GM23338 (cell line): ENCODE measurements around the gene KLK5. TPM values are rescaled to one million over a fixed set of nuclear protein-coding genes. Genes with fewer than 3 reads are reported as not detected.

ENCODE experiments used
- ATAC-seq: fragments of 200-7000 bp; cut with Tn5 transposase; 3 replicates; pipeline ENCODE4 v1.9.1; 2020
- DNase-seq: peaks from one replicate; pipeline ENCODE4 v3.0.0-alpha.2; 2015; ENCODE audit warnings: low spot score
- H2AFZ ChIP-seq: fragments of 200-600 bp; sonication (generic); 2 replicates; pipeline ENCODE4 v1.8.0; 2016; ENCODE audit warnings: antibody characterized with exemption, mild to moderate bottlenecking, moderate library complexity
- H3F3A ChIP-seq: fragments of 200-600 bp; sonication (generic); replicated peaks from 2 replicates; pipeline ENCODE4 v1.8.0; 2017; ENCODE audit warnings: antibody characterized with exemption, mixed run types, low read depth
- H3K27ac ChIP-seq: fragments of 200-600 bp; sonication (generic); 2 replicates; pipeline ENCODE4 v1.6.1; 2016; ENCODE audit warnings: low read depth
- H3K27me3 ChIP-seq: fragments of 200-600 bp; sonication (generic); 2 replicates; pipeline ENCODE4 v1.8.0; 2016; ENCODE audit warnings: mild to moderate bottlenecking, mixed run types, moderate library complexity; ENCODE audit not compliant: insufficient read depth
- H3K36me3 ChIP-seq: fragments of 200-600 bp; sonication (generic); 2 replicates; pipeline ENCODE4 v1.8.0; 2016; ENCODE audit warnings: mild to moderate bottlenecking; ENCODE audit not compliant: insufficient read depth
- H3K4me1 ChIP-seq: fragments of 200-600 bp; sonication (generic); 2 replicates; pipeline ENCODE4 v1.8.0; 2016; ENCODE audit warnings: mild to moderate bottlenecking, moderate library complexity; ENCODE audit not compliant: insufficient read depth
- H3K4me2 ChIP-seq: fragments of 200-600 bp; sonication (generic); 2 replicates; pipeline ENCODE4 v1.7.1; 2017; ENCODE audit warnings: mixed run types
- H3K4me3 ChIP-seq: fragments of 200-600 bp; sonication (generic); 2 replicates; pipeline ENCODE4 v1.6.1; 2016; ENCODE audit warnings: mixed run types
- H3K79me2 ChIP-seq: fragments of 200-600 bp; sonication (generic); replicated peaks from 2 replicates; pipeline ENCODE4 v1.8.0; 2017; ENCODE audit warnings: mild to moderate bottlenecking; ENCODE audit not compliant: insufficient read depth
- H3K9me2 ChIP-seq: fragments of 200-600 bp; sonication (generic); 2 replicates; pipeline ENCODE4 v1.8.0; 2017; ENCODE audit not compliant: insufficient read depth
- H4K20me1 ChIP-seq: fragments of 200-600 bp; sonication (generic); replicated peaks from 2 replicates; pipeline ENCODE4 v1.8.0; 2017; ENCODE audit warnings: mild to moderate bottlenecking; ENCODE audit not compliant: insufficient read depth
- H3K27ac Mint-ChIP-seq: 2 replicates; pipeline ENCODE4 v1.8.0; 2020; ENCODE audit warnings: inconsistent platforms, mild to moderate bottlenecking, moderate library complexity, mixed read lengths
- H3K27me3 Mint-ChIP-seq: 3 replicates; pipeline ENCODE4 v1.8.0; 2022; ENCODE audit warnings: low read depth, mild to moderate bottlenecking, moderate library complexity, mixed read lengths, inconsistent platforms; ENCODE audit not compliant: insufficient read depth, poor library complexity
- H3K36me3 Mint-ChIP-seq: 3 replicates; pipeline ENCODE4 v1.8.0; 2021; ENCODE audit warnings: low read depth, mild to moderate bottlenecking, inconsistent platforms, moderate library complexity, mixed read lengths
- H3K4me1 Mint-ChIP-seq: 3 replicates; pipeline ENCODE4 v1.8.0; 2020; ENCODE audit warnings: mild to moderate bottlenecking, inconsistent platforms, mixed read lengths
- H3K4me3 Mint-ChIP-seq: 3 replicates; pipeline ENCODE4 v1.8.0; 2021; ENCODE audit warnings: moderate library complexity, mild to moderate bottlenecking, inconsistent platforms, mixed read lengths
- H3K9me3 Mint-ChIP-seq: 3 replicates; pipeline ENCODE4 v1.8.0; 2020; ENCODE audit warnings: moderate library complexity, mild to moderate bottlenecking, inconsistent platforms, mixed read lengths
- CREB1 ChIP-seq: fragments of 250-450 bp; sonication (Bioruptor Pico); IDR thresholded peaks from 2 replicates; pipeline ENCODE4 v1.5.0; 2020; ENCODE audit warnings: low read depth, mild to moderate bottlenecking, moderate library complexity
- ETS1 ChIP-seq: IDR thresholded peaks from 2 replicates; pipeline ENCODE4 v1.6.1; 2016; ENCODE audit warnings: antibody characterized with exemption
- EZH2 ChIP-seq: fragments of 200-600 bp; sonication (generic); IDR thresholded peaks from one replicate; pipeline ENCODE4 v1.8.0; 2017; ENCODE audit warnings: antibody characterized with exemption, mild to moderate bottlenecking, low read depth; ENCODE audit not compliant: unreplicated experiment
- EZH2phosphoT487 ChIP-seq: fragments of 200-600 bp; sonication (generic); IDR thresholded peaks from one replicate; pipeline ENCODE4 v1.8.1; 2018; ENCODE audit warnings: antibody characterized with exemption; ENCODE audit not compliant: unreplicated experiment
- JUNB ChIP-seq: IDR thresholded peaks from one replicate; pipeline ENCODE4 v1.6.1; 2016; ENCODE audit warnings: antibody characterized with exemption; ENCODE audit not compliant: unreplicated experiment
- NANOG ChIP-seq: IDR thresholded peaks from 2 replicates; pipeline ENCODE4 v1.6.1; 2016; ENCODE audit warnings: antibody characterized with exemption, borderline replicate concordance
- POLR2AphosphoS5 ChIP-seq: IDR thresholded peaks from 2 replicates; pipeline ENCODE4 v1.6.1; 2016; ENCODE audit warnings: antibody characterized with exemption, low read depth
- STAT1 ChIP-seq: IDR thresholded peaks from one replicate; pipeline ENCODE4 v1.6.1; 2016; ENCODE audit warnings: antibody characterized with exemption; ENCODE audit not compliant: unreplicated experiment
- ZNF114 ChIP-seq: fragments of 250-450 bp; sonication (Bioruptor Pico); IDR thresholded peaks from 2 replicates; pipeline ENCODE4 v1.5.0; 2020; ENCODE audit warnings: mild to moderate bottlenecking, moderate library complexity
- ZNF331 ChIP-seq: fragments of 250-450 bp; sonication (Bioruptor Pico); IDR thresholded peaks from 2 replicates; pipeline ENCODE4 v1.5.0; 2020; ENCODE audit warnings: low read depth, mild to moderate bottlenecking, moderate library complexity
- polyA plus RNA-seq: library from polyadenylated mRNA; unstranded; fragments of >200 nt; fragmentation: Nextera tagmentation; extraction: Ambion mirVana; gene quantifications from 2 replicates; pipeline ENCODE4 v1.2.1, GENCODE V29; 2016
- total RNA-seq: library from RNA; depleted of rRNA; stranded (reverse); fragments of >200 nt; shearing (Covaris generic); gene quantifications from 2 replicates; pipeline ENCODE4 v1.2.3, GENCODE V29; 2014
- TF ChIP-seq, protein P1 (sequence below): fragments of 250-450 bp; sonication (Bioruptor Pico); IDR thresholded peaks from 2 replicates; pipeline ENCODE4 v1.5.0; 2020; ENCODE audit warnings: mild to moderate bottlenecking, moderate library complexity
- TF ChIP-seq, protein P2 (sequence below), 2 experiments: fragments of 200-600 bp in 1 of 2; sonication (generic) in 1 of 2; conservative IDR thresholded peaks; 2 replicates each; pipeline versions ENCODE4 v1.5.1 to v1.6.1; 2016 to 2017; ENCODE audit warnings: antibody characterized with exemption in 2 of 2, low read depth in 2 of 2, mild to moderate bottlenecking in 2 of 2, moderate library complexity in 1 of 2
- TF ChIP-seq, protein P3 (sequence below): IDR thresholded peaks from one replicate; pipeline ENCODE4 v1.6.1; 2018; ENCODE audit warnings: antibody characterized with exemption; ENCODE audit not compliant: unreplicated experiment

The KLK5 gene
- total and polyA plus RNA-seq, 2 experiments from 2014 or later = 0.66 TPM; not detected in 1

- no peaks in the 10 kb centered on the region for H3K9me2 ChIP-seq
- no peaks in the 10 kb centered on the region for H3K36me3 ChIP-seq
- DNase-seq (no peak), ATAC-seq (no peak)
- Mint-ChIP-seq H3K4me3 (no peak overlapping the region), H3K27ac (no peak overlapping the region), H3K9me3 (no peaks in the 10 kb centered on the region; the same call in 2 of the 3 replicates), H3K27me3 (peaks cover 7% of the 10 kb centered on the region), H3K4me1 (peaks cover 11% of the 10 kb centered on the region), H3K36me3 (no peaks in the 10 kb centered on the region)
- H3K27ac ChIP-seq = no peak overlapping the region
- no peaks in the 10 kb centered on the region for H3K27me3 ChIP-seq
- H3K4me3 ChIP-seq = no peak overlapping the region
- no peaks in the 10 kb centered on the region for H4K20me1 ChIP-seq
- H3K4me2 ChIP-seq = no peak overlapping the region
- TF ChIP-seq ZNF331 (no peak), NANOG (no peak), EZH2phosphoT487 (no peak), POLR2AphosphoS5 (no peak), CREB1 (no peak), ETS1 (no peak), EZH2 (no peak), JUNB (no peak), ZNF114 (CRISPR knock-in tag) (no peak), STAT1 (no peak)
- TF ChIP-seq, protein P1, sequence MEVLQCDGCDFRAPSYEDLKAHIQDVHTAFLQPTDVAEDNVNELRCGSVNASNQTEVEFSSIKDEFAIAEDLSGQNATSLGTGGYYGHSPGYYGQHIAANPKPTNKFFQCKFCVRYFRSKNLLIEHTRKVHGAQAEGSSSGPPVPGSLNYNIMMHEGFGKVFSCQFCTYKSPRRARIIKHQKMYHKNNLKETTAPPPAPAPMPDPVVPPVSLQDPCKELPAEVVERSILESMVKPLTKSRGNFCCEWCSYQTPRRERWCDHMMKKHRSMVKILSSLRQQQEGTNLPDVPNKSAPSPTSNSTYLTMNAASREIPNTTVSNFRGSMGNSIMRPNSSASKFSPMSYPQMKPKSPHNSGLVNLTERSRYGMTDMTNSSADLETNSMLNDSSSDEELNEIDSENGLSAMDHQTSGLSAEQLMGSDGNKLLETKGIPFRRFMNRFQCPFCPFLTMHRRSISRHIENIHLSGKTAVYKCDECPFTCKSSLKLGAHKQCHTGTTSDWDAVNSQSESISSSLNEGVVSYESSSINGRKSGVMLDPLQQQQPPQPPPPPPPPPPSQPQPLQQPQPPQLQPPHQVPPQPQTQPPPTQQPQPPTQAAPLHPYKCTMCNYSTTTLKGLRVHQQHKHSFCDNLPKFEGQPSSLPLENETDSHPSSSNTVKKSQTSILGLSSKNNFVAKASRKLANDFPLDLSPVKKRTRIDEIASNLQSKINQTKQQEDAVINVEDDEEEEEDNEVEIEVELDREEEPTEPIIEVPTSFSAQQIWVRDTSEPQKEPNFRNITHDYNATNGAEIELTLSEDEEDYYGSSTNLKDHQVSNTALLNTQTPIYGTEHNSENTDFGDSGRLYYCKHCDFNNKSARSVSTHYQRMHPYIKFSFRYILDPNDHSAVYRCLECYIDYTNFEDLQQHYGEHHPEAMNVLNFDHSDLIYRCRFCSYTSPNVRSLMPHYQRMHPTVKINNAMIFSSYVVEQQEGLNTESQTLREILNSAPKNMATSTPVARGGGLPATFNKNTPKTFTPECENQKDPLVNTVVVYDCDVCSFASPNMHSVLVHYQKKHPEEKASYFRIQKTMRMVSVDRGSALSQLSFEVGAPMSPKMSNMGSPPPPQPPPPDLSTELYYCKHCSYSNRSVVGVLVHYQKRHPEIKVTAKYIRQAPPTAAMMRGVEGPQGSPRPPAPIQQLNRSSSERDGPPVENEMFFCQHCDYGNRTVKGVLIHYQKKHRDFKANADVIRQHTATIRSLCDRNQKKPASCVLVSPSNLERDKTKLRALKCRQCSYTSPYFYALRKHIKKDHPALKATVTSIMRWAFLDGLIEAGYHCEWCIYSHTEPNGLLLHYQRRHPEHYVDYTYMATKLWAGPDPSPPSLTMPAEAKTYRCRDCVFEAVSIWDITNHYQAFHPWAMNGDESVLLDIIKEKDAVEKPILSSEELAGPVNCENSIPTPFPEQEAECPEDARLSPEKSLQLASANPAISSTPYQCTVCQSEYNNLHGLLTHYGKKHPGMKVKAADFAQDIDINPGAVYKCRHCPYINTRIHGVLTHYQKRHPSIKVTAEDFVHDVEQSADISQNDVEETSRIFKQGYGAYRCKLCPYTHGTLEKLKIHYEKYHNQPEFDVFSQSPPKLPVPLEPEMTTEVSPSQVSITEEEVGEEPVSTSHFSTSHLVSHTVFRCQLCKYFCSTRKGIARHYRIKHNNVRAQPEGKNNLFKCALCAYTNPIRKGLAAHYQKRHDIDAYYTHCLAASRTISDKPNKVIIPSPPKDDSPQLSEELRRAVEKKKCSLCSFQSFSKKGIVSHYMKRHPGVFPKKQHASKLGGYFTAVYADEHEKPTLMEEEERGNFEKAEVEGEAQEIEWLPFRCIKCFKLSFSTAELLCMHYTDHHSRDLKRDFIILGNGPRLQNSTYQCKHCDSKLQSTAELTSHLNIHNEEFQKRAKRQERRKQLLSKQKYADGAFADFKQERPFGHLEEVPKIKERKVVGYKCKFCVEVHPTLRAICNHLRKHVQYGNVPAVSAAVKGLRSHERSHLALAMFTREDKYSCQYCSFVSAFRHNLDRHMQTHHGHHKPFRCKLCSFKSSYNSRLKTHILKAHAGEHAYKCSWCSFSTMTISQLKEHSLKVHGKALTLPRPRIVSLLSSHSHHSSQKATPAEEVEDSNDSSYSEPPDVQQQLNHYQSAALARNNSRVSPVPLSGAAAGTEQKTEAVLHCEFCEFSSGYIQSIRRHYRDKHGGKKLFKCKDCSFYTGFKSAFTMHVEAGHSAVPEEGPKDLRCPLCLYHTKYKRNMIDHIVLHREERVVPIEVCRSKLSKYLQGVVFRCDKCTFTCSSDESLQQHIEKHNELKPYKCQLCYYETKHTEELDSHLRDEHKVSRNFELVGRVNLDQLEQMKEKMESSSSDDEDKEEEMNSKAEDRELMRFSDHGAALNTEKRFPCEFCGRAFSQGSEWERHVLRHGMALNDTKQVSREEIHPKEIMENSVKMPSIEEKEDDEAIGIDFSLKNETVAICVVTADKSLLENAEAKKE (CRISPR knock-in tag) = no peak
- TF ChIP-seq, protein P2, sequence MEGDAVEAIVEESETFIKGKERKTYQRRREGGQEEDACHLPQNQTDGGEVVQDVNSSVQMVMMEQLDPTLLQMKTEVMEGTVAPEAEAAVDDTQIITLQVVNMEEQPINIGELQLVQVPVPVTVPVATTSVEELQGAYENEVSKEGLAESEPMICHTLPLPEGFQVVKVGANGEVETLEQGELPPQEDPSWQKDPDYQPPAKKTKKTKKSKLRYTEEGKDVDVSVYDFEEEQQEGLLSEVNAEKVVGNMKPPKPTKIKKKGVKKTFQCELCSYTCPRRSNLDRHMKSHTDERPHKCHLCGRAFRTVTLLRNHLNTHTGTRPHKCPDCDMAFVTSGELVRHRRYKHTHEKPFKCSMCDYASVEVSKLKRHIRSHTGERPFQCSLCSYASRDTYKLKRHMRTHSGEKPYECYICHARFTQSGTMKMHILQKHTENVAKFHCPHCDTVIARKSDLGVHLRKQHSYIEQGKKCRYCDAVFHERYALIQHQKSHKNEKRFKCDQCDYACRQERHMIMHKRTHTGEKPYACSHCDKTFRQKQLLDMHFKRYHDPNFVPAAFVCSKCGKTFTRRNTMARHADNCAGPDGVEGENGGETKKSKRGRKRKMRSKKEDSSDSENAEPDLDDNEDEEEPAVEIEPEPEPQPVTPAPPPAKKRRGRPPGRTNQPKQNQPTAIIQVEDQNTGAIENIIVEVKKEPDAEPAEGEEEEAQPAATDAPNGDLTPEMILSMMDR (conservative IDR thresholded peaks at IDR 0.05; ENCODE audit: low read depth in 2 of 2) = no peak
- TF ChIP-seq, protein P3, sequence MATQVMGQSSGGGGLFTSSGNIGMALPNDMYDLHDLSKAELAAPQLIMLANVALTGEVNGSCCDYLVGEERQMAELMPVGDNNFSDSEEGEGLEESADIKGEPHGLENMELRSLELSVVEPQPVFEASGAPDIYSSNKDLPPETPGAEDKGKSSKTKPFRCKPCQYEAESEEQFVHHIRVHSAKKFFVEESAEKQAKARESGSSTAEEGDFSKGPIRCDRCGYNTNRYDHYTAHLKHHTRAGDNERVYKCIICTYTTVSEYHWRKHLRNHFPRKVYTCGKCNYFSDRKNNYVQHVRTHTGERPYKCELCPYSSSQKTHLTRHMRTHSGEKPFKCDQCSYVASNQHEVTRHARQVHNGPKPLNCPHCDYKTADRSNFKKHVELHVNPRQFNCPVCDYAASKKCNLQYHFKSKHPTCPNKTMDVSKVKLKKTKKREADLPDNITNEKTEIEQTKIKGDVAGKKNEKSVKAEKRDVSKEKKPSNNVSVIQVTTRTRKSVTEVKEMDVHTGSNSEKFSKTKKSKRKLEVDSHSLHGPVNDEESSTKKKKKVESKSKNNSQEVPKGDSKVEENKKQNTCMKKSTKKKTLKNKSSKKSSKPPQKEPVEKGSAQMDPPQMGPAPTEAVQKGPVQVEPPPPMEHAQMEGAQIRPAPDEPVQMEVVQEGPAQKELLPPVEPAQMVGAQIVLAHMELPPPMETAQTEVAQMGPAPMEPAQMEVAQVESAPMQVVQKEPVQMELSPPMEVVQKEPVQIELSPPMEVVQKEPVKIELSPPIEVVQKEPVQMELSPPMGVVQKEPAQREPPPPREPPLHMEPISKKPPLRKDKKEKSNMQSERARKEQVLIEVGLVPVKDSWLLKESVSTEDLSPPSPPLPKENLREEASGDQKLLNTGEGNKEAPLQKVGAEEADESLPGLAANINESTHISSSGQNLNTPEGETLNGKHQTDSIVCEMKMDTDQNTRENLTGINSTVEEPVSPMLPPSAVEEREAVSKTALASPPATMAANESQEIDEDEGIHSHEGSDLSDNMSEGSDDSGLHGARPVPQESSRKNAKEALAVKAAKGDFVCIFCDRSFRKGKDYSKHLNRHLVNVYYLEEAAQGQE = no peak
- H3F3A ChIP-seq = no peaks in the 10 kb centered on the region
- H2AFZ ChIP-seq = no peak overlapping the region
- no peaks in the 10 kb centered on the region for H3K79me2 ChIP-seq
- H3K4me1 ChIP-seq = peaks cover 10% of the 10 kb centered on the region; the same call in 1 of the 2 replicates
Observed at GRCh38 chr19:50924586-50924985, 28.3 kb downstream of the KLK5 start.
